ENCODE measurements around the gene GPN2.

GPN2 gene

DNA sequence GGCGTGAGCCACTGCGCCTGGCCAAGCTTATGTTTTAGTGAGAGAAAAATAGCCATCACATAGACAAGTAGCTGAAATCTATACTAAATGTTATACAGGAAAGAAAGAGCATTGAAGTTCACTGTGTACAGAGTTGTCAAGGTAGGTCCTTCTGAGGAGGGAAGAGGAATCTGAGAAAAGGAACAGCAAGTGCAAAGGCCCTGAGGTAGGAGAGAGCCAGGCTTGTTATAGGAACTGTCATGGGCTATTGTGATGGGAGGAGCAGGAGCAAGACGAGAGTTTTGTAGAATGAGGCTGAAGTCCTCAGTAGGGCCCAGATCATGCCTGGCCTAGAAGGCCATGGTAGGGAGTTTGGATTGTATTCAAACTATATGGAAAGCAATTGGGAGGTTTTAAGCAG lies 59.0 kb downstream of the GPN2 start:
- DNase-seq, result no peak

DNA sequence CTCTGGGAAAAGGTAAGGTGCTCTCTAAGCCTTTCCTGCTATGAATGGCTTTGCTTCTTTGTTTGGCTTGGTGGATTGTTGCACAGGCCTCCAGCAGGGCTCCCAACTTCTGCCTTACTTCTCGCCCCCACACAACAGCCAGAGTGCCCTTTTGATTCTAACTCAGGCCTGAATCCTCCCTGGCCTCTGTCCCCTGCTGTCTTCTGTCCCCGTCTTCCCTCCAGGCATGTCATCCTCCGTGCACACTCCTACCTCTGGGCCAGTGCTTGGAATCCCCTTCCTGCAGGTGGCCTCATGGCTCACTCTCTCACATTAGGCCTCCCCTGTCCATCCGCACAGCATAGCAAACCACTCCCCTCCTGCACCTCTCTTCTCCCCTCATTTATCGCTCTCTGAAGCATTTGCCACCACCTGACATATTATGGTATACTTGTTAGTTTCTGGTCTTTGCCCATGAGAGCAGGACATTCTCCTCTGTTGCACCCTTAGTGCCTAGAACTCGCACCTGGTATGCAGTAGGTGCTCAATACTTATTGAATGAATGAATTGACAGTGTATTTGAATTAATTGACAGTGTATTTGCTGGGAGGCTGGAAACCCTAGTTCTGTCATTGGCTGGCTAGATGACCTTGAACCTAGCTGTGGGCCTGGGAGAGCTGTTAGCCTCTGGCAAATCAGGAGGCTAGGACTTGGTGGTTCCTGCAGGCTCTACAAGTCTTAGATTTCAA lies 60.7 kb downstream of the GPN2 start:
- no peak for DNase-seq

DNA sequence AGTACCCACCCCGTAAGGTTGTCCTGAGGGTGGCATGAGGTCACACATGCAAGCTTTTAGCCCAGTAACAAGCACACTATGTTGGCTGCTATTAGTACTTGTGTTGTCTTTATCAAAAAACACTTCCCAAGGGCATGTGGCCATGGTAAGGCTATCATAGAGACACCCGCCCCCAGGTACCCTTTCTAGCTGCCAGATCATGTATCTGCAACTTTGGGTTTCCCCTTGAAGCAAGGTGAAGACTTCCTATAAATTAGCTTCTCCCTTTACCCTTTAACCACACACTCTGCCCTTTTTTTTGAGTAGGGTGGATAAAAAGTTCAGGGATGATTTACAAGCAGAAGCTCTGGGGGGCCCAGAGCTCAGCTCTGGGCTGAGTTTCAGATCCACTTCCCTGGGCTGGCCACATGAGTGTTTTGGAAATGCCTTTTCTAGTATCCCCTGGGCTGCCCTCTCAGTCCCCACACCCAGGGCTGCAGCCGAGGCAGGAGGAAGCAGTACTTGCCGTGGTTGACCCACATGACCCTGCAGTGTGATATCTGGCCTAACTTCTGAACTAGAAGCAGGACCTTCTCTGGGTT lies 61.6 kb downstream of the GPN2 start:
- DNase-seq, result peak in 1 of 2 experiments; percentile 26

DNA sequence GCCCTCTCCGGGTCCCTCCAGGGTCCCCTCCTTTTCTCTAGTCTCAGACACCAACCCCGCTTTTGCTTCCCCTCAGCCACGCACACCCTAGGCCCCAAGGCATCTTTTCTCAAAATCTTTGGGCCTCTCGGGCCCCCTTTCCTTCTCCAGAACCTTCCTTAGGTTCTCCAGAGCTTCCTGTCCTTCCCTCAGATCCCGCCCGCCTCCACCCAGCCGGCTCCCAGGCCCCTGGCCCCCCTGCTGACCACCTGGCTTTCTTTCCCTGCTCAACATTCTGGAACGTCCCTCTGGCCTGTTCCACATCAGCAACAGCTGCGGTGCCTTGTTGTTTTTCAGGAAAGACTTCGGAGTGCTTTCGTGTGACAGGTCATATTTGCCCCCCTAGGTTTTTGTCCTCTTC lies 62.4 kb downstream of the GPN2 start:
- DNase-seq, result no peak

- DNase-seq, result no peak
Measured at GRCh38 chr1:26827106-26827604, 62.9 kb downstream of the GPN2 start.

- peak; percentile 53 to 56 for DNase-seq
Measured at GRCh38 chr1:26826261-26827105, 63.6 kb downstream of the GPN2 start, which contains the start of gene ZDHHC18. Gene ZDHHC18 (plus strand): TSS chr1:26826688. CDS start chr1:26826805, 117 bp downstream.
